AG04450 (cell line): ENCODE measurements around the gene CDKAL1. TPM values are rescaled to one million over a fixed set of nuclear protein-coding genes. Genes with fewer than 3 reads are reported as not detected.

Experiments used
- CTCF ChIA-PET: fragments of 300-600, 350-600 bp; formaldehyde crosslinking; extraction: SDS; loops from one replicate; lab custom pipeline; 2022; ENCODE audit warnings: antibody characterized with exemption, inconsistent platforms; lab: Charles Lee
- POLR2A ChIA-PET: fragments of 350-600 bp; formaldehyde crosslinking; extraction: SDS; loops from one replicate; lab custom pipeline; 2021; ENCODE audit warnings: antibody characterized with exemption, inconsistent platforms; lab: Yijun Ruan, JAX
- DNase-seq: peaks from one replicate; pipeline ENCODE4 v3.0.0-alpha.2; 2011; ENCODE audit warnings: low read depth, low spot score
- H3K27ac ChIP-seq: one replicate; pipeline ENCODE4 v1.5.1; 2012; ENCODE audit warnings: low read depth, low read length, control low read depth
- H3K27me3 ChIP-seq: one replicate; pipeline ENCODE4 v1.6.0; 2012; ENCODE audit warnings: low read length; ENCODE audit not compliant: control insufficient read depth, insufficient read depth
- H3K4me3 ChIP-seq: 2 replicates; pipeline ENCODE4 v1.5.1; 2011; ENCODE audit warnings: mild to moderate bottlenecking, low read depth, low read length, control low read depth
- H3K9me3 ChIP-seq: 2 replicates; pipeline ENCODE4 v1.5.1; 2012; ENCODE audit warnings: low read length; ENCODE audit not compliant: control insufficient read depth, insufficient read depth
- CTCF ChIP-seq: IDR thresholded peaks from 2 replicates; pipeline ENCODE4 v1.5.1; 2011; ENCODE audit warnings: low read depth, low read length, control low read depth, inconsistent platforms
- polyA plus RNA-seq: library from polyadenylated mRNA; depleted of rRNA; stranded (reverse); fragments of >200 nt; gene quantifications from 2 replicates; pipeline ENCODE4 v1.2.3, GENCODE V29; 2011

Gene CDKAL1
- polyA plus RNA-seq, 1 experiment: 9.2 TPM

GRCh38 chr6:20577173-20577688, 43.0 kb downstream of the CDKAL1 start:
- ChIA-PET POLR2A (no interaction called here), CTCF (no interaction called here)
- H3K27ac ChIP-seq: no peak overlapping the region
- no peak for DNase-seq
- TF ChIP-seq CTCF: no peak
- H3K4me3 ChIP-seq: no peak overlapping the region
- H3K9me3 ChIP-seq: no peaks in the 10 kb centered on the region
- H3K27me3 ChIP-seq: no peaks in the 10 kb centered on the region

- CTCF ChIA-PET: interaction anchor here (1.0 kb wide), 1 partner anchor 1008 kb away, joined by 3 read pairs; no protein-coding TSS in a partner anchor
- POLR2A ChIA-PET: no interaction called here
- no peaks in the 10 kb centered on the region for H3K9me3 ChIP-seq
- H3K27ac ChIP-seq: no peak overlapping the region
- H3K4me3 ChIP-seq: no peak overlapping the region
- H3K27me3 ChIP-seq: no peaks in the 10 kb centered on the region
- no peak for DNase-seq
- no peak for TF ChIP-seq CTCF
These were observed 46.8 kb downstream of the CDKAL1 start for GRCh38 chr6:20581070-20581469.

GRCh38 chr6:20582586-20583443, 48.6 kb downstream of the CDKAL1 start:
- ChIA-PET CTCF (no interaction called here), POLR2A (no interaction called here)
- no peak for DNase-seq
- H3K27me3 ChIP-seq: no peaks in the 10 kb centered on the region
- no peak overlapping the region for H3K4me3 ChIP-seq
- TF ChIP-seq CTCF: no peak
- H3K9me3 ChIP-seq: no peaks in the 10 kb centered on the region
- no peak overlapping the region for H3K27ac ChIP-seq

- CTCF ChIA-PET: interaction anchor here (0.6 kb wide), 1 partner anchor 37 kb away, joined by 4 read pairs; no protein-coding TSS in a partner anchor
- DNase-seq: no peak
- Histone ChIP-seq H3K27me3 (no peaks in the 10 kb centered on the region), H3K4me3 (no peak overlapping the region), H3K27ac (no peak overlapping the region), H3K9me3 (no peaks in the 10 kb centered on the region)
- POLR2A ChIA-PET: no interaction called here
- TF ChIP-seq CTCF: no peak
These were observed 49.2 kb downstream of the CDKAL1 start for GRCh38 chr6:20583444-20583800.

GRCh38 chr6:20584100-20584731, 50.0 kb downstream of the CDKAL1 start:
- DNase-seq: no peak
- H3K27ac ChIP-seq: no peak overlapping the region
- no peak for TF ChIP-seq CTCF
- POLR2A ChIA-PET: no interaction called here
- H3K4me3 ChIP-seq: no peak overlapping the region
- H3K9me3 ChIP-seq: no peaks in the 10 kb centered on the region
- no peaks in the 10 kb centered on the region for H3K27me3 ChIP-seq
- CTCF ChIA-PET: interaction anchor here (0.6 kb wide), 1 partner anchor 36 kb away, joined by 4 read pairs; no protein-coding TSS in a partner anchor
